GM23338 (cell line): ENCODE data around the gene GTSF1L. TPM values are rescaled to one million over a fixed set of nuclear protein-coding genes. Genes with fewer than 3 reads are reported as not detected.

Experiments used
- ATAC-seq: fragments of 200-7000 bp; cut with Tn5 transposase; 3 replicates; pipeline ENCODE4 v1.9.1; 2020
- DNase-seq: peaks from one replicate; pipeline ENCODE4 v3.0.0-alpha.2; 2015; ENCODE audit warnings: low spot score
- H2AFZ ChIP-seq: fragments of 200-600 bp; sonication (generic); 2 replicates; pipeline ENCODE4 v1.8.0; 2016; ENCODE audit warnings: antibody characterized with exemption, mild to moderate bottlenecking, moderate library complexity
- H3F3A ChIP-seq: fragments of 200-600 bp; sonication (generic); replicated peaks from 2 replicates; pipeline ENCODE4 v1.8.0; 2017; ENCODE audit warnings: antibody characterized with exemption, mixed run types, low read depth
- H3K27ac ChIP-seq: fragments of 200-600 bp; sonication (generic); 2 replicates; pipeline ENCODE4 v1.6.1; 2016; ENCODE audit warnings: low read depth
- H3K27me3 ChIP-seq: fragments of 200-600 bp; sonication (generic); 2 replicates; pipeline ENCODE4 v1.8.0; 2016; ENCODE audit warnings: mild to moderate bottlenecking, mixed run types, moderate library complexity; ENCODE audit not compliant: insufficient read depth
- H3K36me3 ChIP-seq: fragments of 200-600 bp; sonication (generic); 2 replicates; pipeline ENCODE4 v1.8.0; 2016; ENCODE audit warnings: mild to moderate bottlenecking; ENCODE audit not compliant: insufficient read depth
- H3K4me1 ChIP-seq: fragments of 200-600 bp; sonication (generic); 2 replicates; pipeline ENCODE4 v1.8.0; 2016; ENCODE audit warnings: mild to moderate bottlenecking, moderate library complexity; ENCODE audit not compliant: insufficient read depth
- H3K4me2 ChIP-seq: fragments of 200-600 bp; sonication (generic); 2 replicates; pipeline ENCODE4 v1.7.1; 2017; ENCODE audit warnings: mixed run types
- H3K4me3 ChIP-seq: fragments of 200-600 bp; sonication (generic); 2 replicates; pipeline ENCODE4 v1.6.1; 2016; ENCODE audit warnings: mixed run types
- H3K79me2 ChIP-seq: fragments of 200-600 bp; sonication (generic); replicated peaks from 2 replicates; pipeline ENCODE4 v1.8.0; 2017; ENCODE audit warnings: mild to moderate bottlenecking; ENCODE audit not compliant: insufficient read depth
- H3K9me2 ChIP-seq: fragments of 200-600 bp; sonication (generic); 2 replicates; pipeline ENCODE4 v1.8.0; 2017; ENCODE audit not compliant: insufficient read depth
- H4K20me1 ChIP-seq: fragments of 200-600 bp; sonication (generic); replicated peaks from 2 replicates; pipeline ENCODE4 v1.8.0; 2017; ENCODE audit warnings: mild to moderate bottlenecking; ENCODE audit not compliant: insufficient read depth
- H3K27ac Mint-ChIP-seq: 2 replicates; pipeline ENCODE4 v1.8.0; 2020; ENCODE audit warnings: inconsistent platforms, mild to moderate bottlenecking, moderate library complexity, mixed read lengths
- H3K27me3 Mint-ChIP-seq: 3 replicates; pipeline ENCODE4 v1.8.0; 2022; ENCODE audit warnings: low read depth, mild to moderate bottlenecking, moderate library complexity, mixed read lengths, inconsistent platforms; ENCODE audit not compliant: insufficient read depth, poor library complexity
- H3K36me3 Mint-ChIP-seq: 3 replicates; pipeline ENCODE4 v1.8.0; 2021; ENCODE audit warnings: low read depth, mild to moderate bottlenecking, inconsistent platforms, moderate library complexity, mixed read lengths
- H3K4me1 Mint-ChIP-seq: 3 replicates; pipeline ENCODE4 v1.8.0; 2020; ENCODE audit warnings: mild to moderate bottlenecking, inconsistent platforms, mixed read lengths
- H3K4me3 Mint-ChIP-seq: 3 replicates; pipeline ENCODE4 v1.8.0; 2021; ENCODE audit warnings: moderate library complexity, mild to moderate bottlenecking, inconsistent platforms, mixed read lengths
- H3K9me3 Mint-ChIP-seq: 3 replicates; pipeline ENCODE4 v1.8.0; 2020; ENCODE audit warnings: moderate library complexity, mild to moderate bottlenecking, inconsistent platforms, mixed read lengths
- CTCF ChIP-seq, 2 experiments: fragments of 200-600 bp in 1 of 2; sonication (generic) in 1 of 2; conservative IDR thresholded peaks; 2 replicates each; pipeline versions ENCODE4 v1.5.1 to v1.6.1; 2016 to 2017; ENCODE audit warnings: antibody characterized with exemption in 2 of 2, low read depth in 2 of 2, mild to moderate bottlenecking in 2 of 2, moderate library complexity in 1 of 2
- ETS1 ChIP-seq: IDR thresholded peaks from 2 replicates; pipeline ENCODE4 v1.6.1; 2016; ENCODE audit warnings: antibody characterized with exemption
- EZH2 ChIP-seq: fragments of 200-600 bp; sonication (generic); IDR thresholded peaks from one replicate; pipeline ENCODE4 v1.8.0; 2017; ENCODE audit warnings: antibody characterized with exemption, mild to moderate bottlenecking, low read depth; ENCODE audit not compliant: unreplicated experiment
- EZH2phosphoT487 ChIP-seq: fragments of 200-600 bp; sonication (generic); IDR thresholded peaks from one replicate; pipeline ENCODE4 v1.8.1; 2018; ENCODE audit warnings: antibody characterized with exemption; ENCODE audit not compliant: unreplicated experiment
- JUNB ChIP-seq: IDR thresholded peaks from one replicate; pipeline ENCODE4 v1.6.1; 2016; ENCODE audit warnings: antibody characterized with exemption; ENCODE audit not compliant: unreplicated experiment
- NANOG ChIP-seq: IDR thresholded peaks from 2 replicates; pipeline ENCODE4 v1.6.1; 2016; ENCODE audit warnings: antibody characterized with exemption, borderline replicate concordance
- POLR2AphosphoS5 ChIP-seq: IDR thresholded peaks from 2 replicates; pipeline ENCODE4 v1.6.1; 2016; ENCODE audit warnings: antibody characterized with exemption, low read depth
- STAT1 ChIP-seq: IDR thresholded peaks from one replicate; pipeline ENCODE4 v1.6.1; 2016; ENCODE audit warnings: antibody characterized with exemption; ENCODE audit not compliant: unreplicated experiment
- ZNF114 ChIP-seq: fragments of 250-450 bp; sonication (Bioruptor Pico); IDR thresholded peaks from 2 replicates; pipeline ENCODE4 v1.5.0; 2020; ENCODE audit warnings: mild to moderate bottlenecking, moderate library complexity
- ZNF331 ChIP-seq: fragments of 250-450 bp; sonication (Bioruptor Pico); IDR thresholded peaks from 2 replicates; pipeline ENCODE4 v1.5.0; 2020; ENCODE audit warnings: low read depth, mild to moderate bottlenecking, moderate library complexity
- polyA plus RNA-seq: library from polyadenylated mRNA; unstranded; fragments of >200 nt; fragmentation: Nextera tagmentation; extraction: Ambion mirVana; gene quantifications from 2 replicates; pipeline ENCODE4 v1.2.1, GENCODE V29; 2016
- total RNA-seq: library from RNA; depleted of rRNA; stranded (reverse); fragments of >200 nt; shearing (Covaris generic); gene quantifications from 2 replicates; pipeline ENCODE4 v1.2.3, GENCODE V29; 2014

GTSF1L gene
- total and polyA plus RNA-seq, 2 experiments from 2014 or later: not detected

GRCh38 chr20:43752051-43752360 is 25.2 kb upstream of the GTSF1L start:
- Histone ChIP-seq H3K36me3 (no peaks in the 10 kb centered on the region), H3F3A (no peaks in the 10 kb centered on the region), H3K79me2 (no peaks in the 10 kb centered on the region), H3K27ac (no peak overlapping the region), H3K27me3 (no peaks in the 10 kb centered on the region), H3K4me3 (no peak overlapping the region), H3K4me1 (no peaks in the 10 kb centered on the region), H3K9me2 (no peaks in the 10 kb centered on the region), H3K4me2 (no peak overlapping the region), H2AFZ (no peak overlapping the region), H4K20me1 (no peaks in the 10 kb centered on the region)
- Mint-ChIP-seq H3K36me3 (no peaks in the 10 kb centered on the region; the same call in 2 of the 3 replicates), H3K27me3 (peaks cover 1% of the 10 kb centered on the region), H3K27ac (no peak overlapping the region), H3K4me3 (no peak overlapping the region), H3K4me1 (peaks cover 2% of the 10 kb centered on the region; the same call in 2 of the 3 replicates), H3K9me3 (no peaks in the 10 kb centered on the region)
- ATAC-seq (no peak), DNase-seq (no peak)
- no peak for TF ChIP-seq JUNB
- TF ChIP-seq ZNF331: no peak
- no peak for TF ChIP-seq ZNF114 (CRISPR knock-in tag)
- no peak for TF ChIP-seq CTCF (conservative IDR thresholded peaks at IDR 0.05; ENCODE audit: low read depth in 2 of 2)
- no peak for TF ChIP-seq POLR2AphosphoS5

- Mint-ChIP-seq H3K27ac (no peak overlapping the region), H3K4me1 (peaks cover 6% of the 10 kb centered on the region), H3K9me3 (no peaks in the 10 kb centered on the region), H3K27me3 (peaks cover 1% of the 10 kb centered on the region), H3K4me3 (no peak overlapping the region), H3K36me3 (no peaks in the 10 kb centered on the region; the same call in 2 of the 3 replicates)
- Histone ChIP-seq H3K27ac (no peak overlapping the region), H3K36me3 (no peaks in the 10 kb centered on the region), H4K20me1 (no peaks in the 10 kb centered on the region), H3K9me2 (no peaks in the 10 kb centered on the region), H3K79me2 (no peaks in the 10 kb centered on the region), H3K4me1 (peaks cover 3% of the 10 kb centered on the region; the same call in 1 of the 2 replicates), H3K4me3 (no peak overlapping the region), H3F3A (no peaks in the 10 kb centered on the region), H2AFZ (no peak overlapping the region), H3K4me2 (no peak overlapping the region), H3K27me3 (no peaks in the 10 kb centered on the region)
- ATAC-seq (no peak), DNase-seq (no peak)
- TF ChIP-seq EZH2phosphoT487: no peak
- TF ChIP-seq CTCF (conservative IDR thresholded peaks at IDR 0.05; ENCODE audit: low read depth in 2 of 2): no peak
- TF ChIP-seq ETS1: no peak
- TF ChIP-seq EZH2: no peak
- no peak for TF ChIP-seq NANOG
- no peak for TF ChIP-seq POLR2AphosphoS5
- TF ChIP-seq JUNB: no peak
- TF ChIP-seq STAT1: no peak
- no peak for TF ChIP-seq ZNF331
Measured at GRCh38 chr20:43751167-43752050, 24.6 kb upstream of the GTSF1L start.
